ENCODE measurements around the gene SPTY2D1.

GRCh38 chr11:18567081-18567480 is 67.1 kb downstream of the SPTY2D1 start:
- TF ChIP-seq POLR2AphosphoS5 (IDR thresholded peaks at IDR 0.05; ENCODE audit: borderline replicate concordance, low read depth, low read length) (no peak), EZH2 (IDR thresholded peaks at IDR 0.05) (no peak), FOXP2 (optimal IDR thresholded peaks at IDR 0.05; ENCODE audit: control extremely low read depth, extremely low read length, insufficient read depth) (no peak)

All from SK-N-MC (cell line).